Measurements from ENCODE around the gene EVL. TPM values are rescaled to one million over a fixed set of nuclear protein-coding genes. Genes with fewer than 3 reads are reported as not detected.
A peak's percentile ranks its signal among the peaks of the same experiment; 100 is the strongest.

The EVL gene
- total and polyA plus RNA-seq, 4 donors: 54.5 to 99.9 (median 78.2) TPM

- no peaks in the 10 kb centered on the region for H3K9me3 ChIP-seq (ENCODE audit: control insufficient read depth in 4 of 4, insufficient read depth in 3 of 4, low read length in 3 of 4)
- WGBS, 2 donors: 93 to 94% methylated on average over 8 of the region's 8 CpGs
- TF ChIP-seq, protein P1, sequence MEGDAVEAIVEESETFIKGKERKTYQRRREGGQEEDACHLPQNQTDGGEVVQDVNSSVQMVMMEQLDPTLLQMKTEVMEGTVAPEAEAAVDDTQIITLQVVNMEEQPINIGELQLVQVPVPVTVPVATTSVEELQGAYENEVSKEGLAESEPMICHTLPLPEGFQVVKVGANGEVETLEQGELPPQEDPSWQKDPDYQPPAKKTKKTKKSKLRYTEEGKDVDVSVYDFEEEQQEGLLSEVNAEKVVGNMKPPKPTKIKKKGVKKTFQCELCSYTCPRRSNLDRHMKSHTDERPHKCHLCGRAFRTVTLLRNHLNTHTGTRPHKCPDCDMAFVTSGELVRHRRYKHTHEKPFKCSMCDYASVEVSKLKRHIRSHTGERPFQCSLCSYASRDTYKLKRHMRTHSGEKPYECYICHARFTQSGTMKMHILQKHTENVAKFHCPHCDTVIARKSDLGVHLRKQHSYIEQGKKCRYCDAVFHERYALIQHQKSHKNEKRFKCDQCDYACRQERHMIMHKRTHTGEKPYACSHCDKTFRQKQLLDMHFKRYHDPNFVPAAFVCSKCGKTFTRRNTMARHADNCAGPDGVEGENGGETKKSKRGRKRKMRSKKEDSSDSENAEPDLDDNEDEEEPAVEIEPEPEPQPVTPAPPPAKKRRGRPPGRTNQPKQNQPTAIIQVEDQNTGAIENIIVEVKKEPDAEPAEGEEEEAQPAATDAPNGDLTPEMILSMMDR (IDR thresholded peaks at IDR 0.05; ENCODE audit: control extremely low read depth, extremely low read depth): no peak
- peaks cover 0 to 10% (median 2%) of the 10 kb centered on the region in 5 donors for H3K4me1 ChIP-seq (ENCODE audit: control insufficient read depth in 5 of 5, insufficient read depth in 5 of 5, low read length in 5 of 5)
- DNase-seq (no peak), ATAC-seq (ENCODE audit: insufficient read depth, low FRiP score) (no peak)
- H3K36me3 ChIP-seq (ENCODE audit: control insufficient read depth in 4 of 4, insufficient read depth in 4 of 4, low read length in 4 of 4): peaks cover 7 to 17% (median 15%) of the 10 kb centered on the region in 4 donors
- H3K4me3 ChIP-seq: no peak overlapping the region
- no peak overlapping the region for H3K9ac ChIP-seq (ENCODE audit: insufficient read depth in 1 of 2, low read length in 2 of 2)
- no peak overlapping the region for H3K27ac ChIP-seq (ENCODE audit: low read depth in 1 of 2, low read length in 1 of 2)
- no peaks in the 10 kb centered on the region for H3K27me3 ChIP-seq (ENCODE audit: control insufficient read depth in 3 of 3, insufficient read depth in 3 of 3, low read length in 2 of 3)
Measured at GRCh38 chr14:100098171-100098570, 32.9 kb downstream of the EVL start.

- Histone ChIP-seq H3K4me3 (no peak overlapping the region), H3K9me3 (ENCODE audit: control insufficient read depth in 4 of 4, insufficient read depth in 3 of 4, low read length in 3 of 4) (no peaks in the 10 kb centered on the region), H3K36me3 (ENCODE audit: control insufficient read depth in 4 of 4, insufficient read depth in 4 of 4, low read length in 4 of 4) (peaks cover 7 to 17% (median 14%) of the 10 kb centered on the region in 4 donors), H3K27ac (ENCODE audit: low read depth in 1 of 2, low read length in 1 of 2) (no peak overlapping the region), H3K9ac (ENCODE audit: insufficient read depth in 1 of 2, low read length in 2 of 2) (no peak overlapping the region), H3K27me3 (ENCODE audit: control insufficient read depth in 3 of 3, insufficient read depth in 3 of 3, low read length in 2 of 3) (no peaks in the 10 kb centered on the region), H3K4me1 (ENCODE audit: control insufficient read depth in 5 of 5, insufficient read depth in 5 of 5, low read length in 5 of 5) (peaks cover 5 to 26% (median 10%) of the 10 kb centered on the region in 5 donors)
- TF ChIP-seq, protein P1 (IDR thresholded peaks at IDR 0.05; ENCODE audit: control extremely low read depth, extremely low read depth): no peak
- no peak for ATAC-seq (ENCODE audit: insufficient read depth, low FRiP score)
- WGBS, 2 donors: 91 to 94% methylated on average over 14 of the region's 14 CpGs
- DNase-seq: peak in 2 of 3 donors; percentile 48 to 56
Measured at GRCh38 chr14:100100032-100100703, 34.9 kb downstream of the EVL start.

DNA sequence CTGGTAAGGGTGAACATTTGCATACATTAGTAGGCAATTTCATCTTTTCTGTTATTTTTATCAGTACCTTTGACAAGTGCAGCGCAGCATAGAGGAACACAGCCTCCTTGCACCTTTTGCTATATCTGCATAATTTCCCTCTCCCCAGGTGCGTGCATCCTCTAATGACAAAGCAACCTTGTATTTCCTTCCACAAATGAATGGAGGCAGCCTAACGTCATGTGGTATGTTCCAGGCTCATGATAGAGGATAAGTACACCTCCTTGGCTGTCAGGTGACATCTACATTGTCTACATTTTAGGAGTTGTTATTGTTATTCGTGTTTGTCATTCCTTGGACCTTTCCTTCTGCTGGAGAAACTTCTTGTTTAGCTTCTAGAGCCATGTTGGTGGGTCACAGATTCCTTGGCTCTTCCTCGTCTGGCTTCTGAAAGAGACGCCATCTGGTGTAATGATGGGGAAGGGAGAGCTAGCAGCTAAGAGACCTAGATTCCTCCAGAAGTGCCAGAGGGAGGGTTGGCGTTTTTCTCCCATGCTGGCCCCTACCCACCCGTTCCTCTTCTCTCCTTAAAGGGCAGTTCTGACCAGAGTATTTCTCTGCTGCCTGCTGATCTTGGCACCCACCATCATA is 37.0 kb downstream of the EVL start:
- no peak overlapping the region for H3K4me3 ChIP-seq
- DNase-seq: no peak
- no peak overlapping the region for H3K9ac ChIP-seq (ENCODE audit: insufficient read depth in 1 of 2, low read length in 2 of 2)
- no peak overlapping the region for H3K27ac ChIP-seq (ENCODE audit: low read depth in 1 of 2, low read length in 1 of 2)
- ATAC-seq (ENCODE audit: insufficient read depth, low FRiP score): no peak
- TF ChIP-seq, protein P1 (IDR thresholded peaks at IDR 0.05; ENCODE audit: control extremely low read depth, extremely low read depth): no peak
- H3K27me3 ChIP-seq (ENCODE audit: control insufficient read depth in 3 of 3, insufficient read depth in 3 of 3, low read length in 2 of 3): no peaks in the 10 kb centered on the region
- peaks cover 5 to 43% (median 15%) of the 10 kb centered on the region in 5 donors for H3K4me1 ChIP-seq (ENCODE audit: control insufficient read depth in 5 of 5, insufficient read depth in 5 of 5, low read length in 5 of 5)
- peaks cover 7 to 17% (median 13%) of the 10 kb centered on the region in 4 donors for H3K36me3 ChIP-seq (ENCODE audit: control insufficient read depth in 4 of 4, insufficient read depth in 4 of 4, low read length in 4 of 4)
- H3K9me3 ChIP-seq (ENCODE audit: control insufficient read depth in 4 of 4, insufficient read depth in 3 of 4, low read length in 3 of 4): no peaks in the 10 kb centered on the region
- 84 to 85% methylated on average over 8 of the region's 8 CpGs for WGBS, 2 donors

Measured in lung (tissue), 12 donors.